Esophagus muscularis mucosa (tissue), 3 donors: Measurements from ENCODE around the gene ST6GAL1.
A peak's percentile ranks its signal among the peaks of the same experiment; 100 is the strongest.

ENCODE experiments used
- POLR2AphosphoS5 ChIP-seq, 2 donors: sonication (generic); formaldehyde crosslinking; IDR thresholded peaks; one replicate each; pipeline ENCODE4 v1.6.1; 2017; ENCODE audit warnings: antibody characterized with exemption in 2 of 2
- TF ChIP-seq, protein P1 (sequence below), 3 experiments: fragments of 200-600 bp in 2 of 3; fragments of 450-650 bp in 1 of 3; sonication (generic) in 2 of 3; IDR thresholded peaks; one replicate each; pipeline ENCODE4 v1.5.1; 2017 to 2019; ENCODE audit warnings: antibody characterized with exemption in 3 of 3, mild to moderate bottlenecking in 2 of 3, moderate library complexity in 1 of 3

DNA sequence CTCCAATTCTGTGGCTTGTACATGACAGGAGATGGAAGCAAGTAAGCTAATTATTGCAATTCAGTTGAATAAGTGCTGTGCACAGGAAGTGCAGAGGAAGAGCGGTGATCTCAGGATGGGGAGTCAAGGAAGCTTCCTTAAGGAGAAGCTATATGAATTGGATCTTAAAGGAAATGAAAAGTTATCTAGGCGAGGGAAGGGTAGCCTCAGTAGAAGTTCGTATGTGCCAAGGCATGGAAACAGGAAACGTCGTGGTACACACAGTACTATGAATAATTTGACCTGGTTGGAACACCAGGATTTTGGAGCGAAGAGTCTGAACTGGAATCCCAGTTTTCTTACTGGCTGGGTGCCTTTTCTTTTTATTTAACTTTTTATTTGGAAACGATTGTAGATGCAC is 39.3 kb downstream of the ST6GAL1 start:
- TF ChIP-seq, protein P1, sequence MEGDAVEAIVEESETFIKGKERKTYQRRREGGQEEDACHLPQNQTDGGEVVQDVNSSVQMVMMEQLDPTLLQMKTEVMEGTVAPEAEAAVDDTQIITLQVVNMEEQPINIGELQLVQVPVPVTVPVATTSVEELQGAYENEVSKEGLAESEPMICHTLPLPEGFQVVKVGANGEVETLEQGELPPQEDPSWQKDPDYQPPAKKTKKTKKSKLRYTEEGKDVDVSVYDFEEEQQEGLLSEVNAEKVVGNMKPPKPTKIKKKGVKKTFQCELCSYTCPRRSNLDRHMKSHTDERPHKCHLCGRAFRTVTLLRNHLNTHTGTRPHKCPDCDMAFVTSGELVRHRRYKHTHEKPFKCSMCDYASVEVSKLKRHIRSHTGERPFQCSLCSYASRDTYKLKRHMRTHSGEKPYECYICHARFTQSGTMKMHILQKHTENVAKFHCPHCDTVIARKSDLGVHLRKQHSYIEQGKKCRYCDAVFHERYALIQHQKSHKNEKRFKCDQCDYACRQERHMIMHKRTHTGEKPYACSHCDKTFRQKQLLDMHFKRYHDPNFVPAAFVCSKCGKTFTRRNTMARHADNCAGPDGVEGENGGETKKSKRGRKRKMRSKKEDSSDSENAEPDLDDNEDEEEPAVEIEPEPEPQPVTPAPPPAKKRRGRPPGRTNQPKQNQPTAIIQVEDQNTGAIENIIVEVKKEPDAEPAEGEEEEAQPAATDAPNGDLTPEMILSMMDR (IDR thresholded peaks at IDR 0.05) = no peak
- TF ChIP-seq POLR2AphosphoS5 (IDR thresholded peaks at IDR 0.05) = peak; percentile 20 to 30
